ENCODE data around the gene PPIG. TPM values are rescaled to one million over a fixed set of nuclear protein-coding genes. Genes with fewer than 3 reads are reported as not detected.

Gene PPIG
- total RNA-seq, 4 donors from 2014 or later, result 26.1 to 53.8 (median 37.1) TPM

DNA sequence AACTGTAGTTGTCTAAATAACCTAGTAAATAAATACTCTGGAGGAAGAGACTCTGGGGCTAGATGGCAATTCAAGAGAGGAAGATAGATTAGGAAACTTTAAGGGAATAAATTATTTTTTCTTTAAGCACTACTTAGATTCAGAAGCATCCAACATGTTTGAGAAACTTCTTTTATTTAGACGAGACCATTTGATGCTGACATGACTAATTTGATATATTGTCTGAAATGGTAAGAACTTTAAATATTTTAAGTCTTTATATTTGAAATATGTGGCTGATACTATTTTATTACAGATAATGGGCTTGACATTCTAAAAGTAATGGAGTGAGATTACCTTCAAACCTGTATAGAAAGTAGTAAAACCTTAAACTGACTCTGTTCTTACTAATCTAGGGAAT lies 36.4 kb downstream of the PPIG start:
- TF ChIP-seq EP300 (IDR thresholded peaks at IDR 0.05) (no peak), CTCF (IDR thresholded peaks at IDR 0.05) (no peak), POLR2A (IDR thresholded peaks at IDR 0.05) (no peak)
- Histone ChIP-seq H3K4me3 (no peak overlapping the region), H3K27ac (no peak overlapping the region), H3K36me3 (peaks cover 5 to 70% (median 7%) of the 10 kb centered on the region in 3 donors), H3K9me3 (peaks cover 0 to 11% (median 2%) of the 10 kb centered on the region in 4 donors), H3K27me3 (no peaks in the 10 kb centered on the region), H3K4me1 (no peaks in the 10 kb centered on the region)
- WGBS, 2 donors, result 76 to 79% methylated on average over 1 of the region's 1 CpG
- DNase-seq (ENCODE audit: low spot score in 2 of 2), result no peak

DNA sequence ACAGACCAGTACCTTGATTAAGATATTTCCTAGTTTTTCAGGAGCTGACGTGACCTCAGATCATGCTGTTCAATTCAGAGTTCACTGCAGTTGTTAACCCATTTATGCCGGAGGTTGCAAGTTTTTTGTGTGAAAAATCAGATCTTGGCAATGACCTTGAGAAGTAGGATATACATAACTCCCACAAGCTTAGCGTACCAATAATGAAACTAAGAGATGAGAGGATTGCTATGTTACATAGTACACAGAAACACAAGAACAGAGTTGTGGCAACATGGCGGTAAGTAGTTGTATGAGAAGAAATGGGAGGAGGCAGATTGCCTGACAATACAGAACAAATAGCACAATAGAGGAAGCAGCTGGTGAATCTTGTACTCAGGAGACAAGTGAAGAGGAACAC lies 39.1 kb downstream of the PPIG start:
- Histone ChIP-seq H3K4me1 (no peaks in the 10 kb centered on the region), H3K27me3 (no peaks in the 10 kb centered on the region), H3K27ac (no peak overlapping the region), H3K4me3 (no peak overlapping the region), H3K36me3 (peaks cover 0 to 64% (median 0%) of the 10 kb centered on the region in 3 donors), H3K9me3 (no peaks in the 10 kb centered on the region)
- no peak for TF ChIP-seq POLR2A (IDR thresholded peaks at IDR 0.05)
- no peak for TF ChIP-seq EP300 (IDR thresholded peaks at IDR 0.05)
- no peak for TF ChIP-seq CTCF (IDR thresholded peaks at IDR 0.05)
- 67 to 86% methylated on average over 4 of the region's 4 CpGs for WGBS, 2 donors
- DNase-seq (ENCODE audit: low spot score in 2 of 2), result no peak

DNA sequence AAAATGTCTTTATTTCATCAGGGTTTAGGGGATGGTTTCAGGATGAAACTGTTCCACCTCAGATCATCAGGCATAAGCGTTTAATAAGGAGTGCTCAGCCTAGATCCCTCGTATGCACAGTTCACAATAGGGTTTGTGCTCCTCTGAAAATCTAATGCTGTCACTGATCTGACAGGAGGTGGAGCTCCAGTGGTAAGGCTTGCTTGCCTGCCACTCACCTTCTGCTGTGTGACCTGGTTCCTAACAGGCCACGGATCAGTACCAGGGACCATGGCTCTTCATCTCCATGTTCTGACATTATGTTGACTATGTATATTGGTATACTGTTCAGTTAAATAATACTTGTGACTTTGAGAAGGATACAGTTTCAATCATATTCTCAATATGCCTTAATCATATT lies 41.6 kb downstream of the PPIG start:
- DNase-seq (ENCODE audit: low spot score in 2 of 2), result no peak
- Histone ChIP-seq H3K4me1 (no peaks in the 10 kb centered on the region), H3K9me3 (no peaks in the 10 kb centered on the region), H3K27me3 (no peaks in the 10 kb centered on the region), H3K27ac (no peak overlapping the region), H3K36me3 (peaks cover 0 to 48% (median 0%) of the 10 kb centered on the region in 3 donors), H3K4me3 (no peak overlapping the region)
- TF ChIP-seq CTCF (IDR thresholded peaks at IDR 0.05) (no peak), EP300 (IDR thresholded peaks at IDR 0.05) (no peak)
- WGBS, 2 donors, result 83 to 94% methylated on average over 3 of the region's 3 CpGs

GRCh38 chr2:169636440-169637097 lies 52.4 kb downstream of the PPIG start:
- TF ChIP-seq EP300 (IDR thresholded peaks at IDR 0.05), result no peak
- TF ChIP-seq CTCF (IDR thresholded peaks at IDR 0.05), result no peak
- TF ChIP-seq POLR2A (IDR thresholded peaks at IDR 0.05), result no peak
- peaks cover 0 to 65% (median 2%) of the 10 kb centered on the region in 3 donors for H3K36me3 ChIP-seq
- DNase-seq (ENCODE audit: low spot score in 2 of 2), result no peak

DNA sequence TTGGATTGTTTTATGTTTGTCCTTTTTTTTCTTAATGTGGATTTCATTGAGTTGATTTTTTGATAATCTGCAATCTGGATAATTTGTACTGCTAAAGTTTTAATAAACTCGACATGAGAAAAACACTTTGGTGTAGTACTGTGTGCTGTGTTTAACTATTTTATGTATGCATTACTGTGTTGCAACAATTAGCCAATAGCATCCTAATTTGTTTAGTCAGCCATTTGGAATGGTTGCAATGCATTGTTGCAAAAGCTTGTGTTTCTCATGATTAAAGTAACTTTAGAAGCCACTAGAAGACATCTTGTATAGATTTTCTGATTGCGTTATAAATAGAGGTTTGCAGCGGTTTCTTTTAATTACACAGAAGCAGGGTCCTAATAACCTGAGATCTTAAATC lies 53.5 kb downstream of the PPIG start:
- no peak for TF ChIP-seq POLR2A (IDR thresholded peaks at IDR 0.05)
- TF ChIP-seq CTCF (IDR thresholded peaks at IDR 0.05), result no peak
- no peak for TF ChIP-seq EP300 (IDR thresholded peaks at IDR 0.05)
- WGBS, 2 donors, result 89 to 97% methylated on average over 3 of the region's 3 CpGs
- H3K27me3 ChIP-seq, result no peaks in the 10 kb centered on the region
- no peaks in the 10 kb centered on the region for H3K9me3 ChIP-seq
- DNase-seq (ENCODE audit: low spot score in 2 of 2), result no peak
- H3K4me1 ChIP-seq, result no peaks in the 10 kb centered on the region
- no peak overlapping the region for H3K4me3 ChIP-seq
- no peak overlapping the region for H3K27ac ChIP-seq
- H3K36me3 ChIP-seq, result peaks cover 0 to 54% (median 2%) of the 10 kb centered on the region in 3 donors

More at GRCh38 chr2:169636440-169637097, 52.4 kb downstream of the PPIG start:
- no peaks in the 10 kb centered on the region for H3K4me1 ChIP-seq
- no peak overlapping the region for H3K4me3 ChIP-seq
- H3K9me3 ChIP-seq, result no peaks in the 10 kb centered on the region
- WGBS, 2 donors, result 97 to 98% methylated on average over 8 of the region's 8 CpGs
- H3K27ac ChIP-seq, result no peak overlapping the region
- H3K27me3 ChIP-seq, result no peaks in the 10 kb centered on the region

Measured in tibial nerve (tissue), 4 donors.